OCI-M1 (cell line): ENCODE results near the gene KDM2B.
"Not testable (repeated sequence)": the region's sequence is repeated elsewhere in the genome, so short reads cannot be mapped to it uniquely, and the experiment has no call there.

Experiments used
- DNase-seq: peaks from one replicate; lab custom pipeline; 2025; lab: John Stamatoyannopoulos, UW

The KDM2B gene

GRCh38 chr12:121584885-121585284 lies 4.1 kb upstream of the KDM2B start:
- not testable (repeated sequence) for DNase-seq

GRCh38 chr12:121583334-121583661 lies 2.5 kb upstream of the KDM2B start:
- not testable (repeated sequence) for DNase-seq

GRCh38 chr12:121582583-121583333 lies 1.9 kb upstream of the KDM2B start:
- peak; percentile 37 for DNase-seq

GRCh38 chr12:121581686-121582429 lies 1.0 kb upstream of the KDM2B start:
- DNase-seq = peak; percentile 58

GRCh38 chr12:121579981-121580868 lies 598 bp downstream of the KDM2B start:
- DNase-seq = peak; percentile 86

GRCh38 chr12:121579190-121579791 lies 1.5 kb downstream of the KDM2B start:
- DNase-seq = peak; percentile 38

GRCh38 chr12:121578230-121579189 lies 2.3 kb downstream of the KDM2B start:
- no peak for DNase-seq

GRCh38 chr12:121577443-121578180 lies 3.2 kb downstream of the KDM2B start:
- DNase-seq = no peak

GRCh38 chr12:121576851-121577391 lies 3.9 kb downstream of the KDM2B start:
- DNase-seq = peak; percentile 54

- DNase-seq = no peak
Observed at GRCh38 chr12:121575952-121576625, 4.7 kb downstream of the KDM2B start.

GRCh38 chr12:121575051-121575450 lies 5.8 kb downstream of the KDM2B start:
- no peak for DNase-seq

- no peak for DNase-seq
Observed at GRCh38 chr12:121574025-121574424, 6.8 kb downstream of the KDM2B start.

GRCh38 chr12:121571920-121572319 lies 8.9 kb downstream of the KDM2B start:
- DNase-seq = no peak

GRCh38 chr12:121570467-121571283 lies 10.1 kb downstream of the KDM2B start:
- DNase-seq = no peak

- no peak for DNase-seq
Observed at GRCh38 chr12:121568971-121569751, 11.7 kb downstream of the KDM2B start.

- no peak for DNase-seq
Observed at GRCh38 chr12:121568518-121568917, 12.3 kb downstream of the KDM2B start.

GRCh38 chr12:121565076-121565475 lies 15.7 kb downstream of the KDM2B start:
- DNase-seq = no peak

- DNase-seq = no peak
Observed at GRCh38 chr12:121562488-121562887, 18.3 kb downstream of the KDM2B start.
